Fibroblast of skin of scalp (primary cell): Measurements from ENCODE around the gene GRIA2. TPM values are rescaled to one million over a fixed set of nuclear protein-coding genes. Genes with fewer than 3 reads are reported as not detected.
A peak's percentile ranks its signal among the peaks of the same experiment; 100 is the strongest.
"Not testable (repeated sequence)": the region's sequence is repeated elsewhere in the genome, so short reads cannot be mapped to it uniquely, and the experiment has no call there.

Experiments used
- DNase-seq: peaks from one replicate; pipeline ENCODE4 v3.0.0-alpha.2; 2013
- polyA plus RNA-seq, 2 experiments: library from polyadenylated mRNA; unstranded; fragments of 120-200 nt; gene quantifications; one replicate each; pipeline ENCODE4 v1.2.1, GENCODE V29; 2013; ENCODE audit not compliant: insufficient read length in 2 of 2

GRIA2 gene
- polyA plus RNA-seq (2013, experiment 1 of 2; ENCODE audit: insufficient read length) = not detected
- 0.81 TPM for polyA plus RNA-seq (2013, experiment 2 of 2; ENCODE audit: insufficient read length)

DNA sequence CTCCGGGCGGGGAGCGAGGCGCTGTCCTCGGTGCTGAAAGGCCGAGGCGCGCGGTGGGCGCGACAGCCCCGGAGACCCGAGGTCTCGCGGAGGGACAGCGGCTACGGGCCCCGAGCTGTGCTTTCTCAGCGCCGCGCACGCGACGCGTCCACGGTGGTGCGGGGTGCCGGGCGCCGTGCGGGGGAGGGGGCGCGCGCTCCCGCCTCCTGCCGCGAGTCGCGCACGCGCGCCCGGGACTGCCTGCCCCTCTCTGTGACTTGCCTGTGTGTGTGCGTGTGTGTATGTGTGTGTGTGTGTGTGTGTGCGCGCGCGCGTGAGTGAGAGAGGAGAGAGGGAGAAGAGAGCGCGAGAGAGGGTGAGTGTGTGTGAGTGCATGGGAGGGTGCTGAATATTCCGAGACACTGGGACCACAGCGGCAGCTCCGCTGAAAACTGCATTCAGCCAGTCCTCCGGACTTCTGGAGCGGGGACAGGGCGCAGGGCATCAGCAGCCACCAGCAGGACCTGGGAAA lies at the start of gene GRIA2:
Gene GRIA2 (plus strand): TSS at position 358 of the 511 bp plus-strand sequence. CDS start 315 bp downstream, outside the sequence.
- DNase-seq = peak; percentile 69

DNA sequence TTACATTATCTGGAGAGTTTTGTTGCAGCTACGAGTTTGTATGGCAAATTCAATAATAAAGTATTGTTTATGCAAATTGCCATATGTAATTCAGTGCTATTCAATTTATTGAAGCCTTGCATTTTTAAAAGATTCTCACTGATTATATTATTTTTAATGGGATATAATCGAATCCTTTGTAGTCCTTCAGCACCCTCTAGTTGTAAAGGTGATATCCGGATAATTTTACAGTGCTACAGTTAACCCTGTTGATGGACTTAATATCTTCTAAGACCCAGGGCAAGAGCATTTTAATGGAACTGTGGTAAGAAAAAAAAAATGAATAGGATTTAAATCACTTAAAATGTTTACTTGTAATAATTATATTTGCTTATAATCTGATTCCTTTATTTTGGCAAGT lies 48.5 kb upstream of the GRIA2 start:
- DNase-seq = peak; percentile 10

DNA sequence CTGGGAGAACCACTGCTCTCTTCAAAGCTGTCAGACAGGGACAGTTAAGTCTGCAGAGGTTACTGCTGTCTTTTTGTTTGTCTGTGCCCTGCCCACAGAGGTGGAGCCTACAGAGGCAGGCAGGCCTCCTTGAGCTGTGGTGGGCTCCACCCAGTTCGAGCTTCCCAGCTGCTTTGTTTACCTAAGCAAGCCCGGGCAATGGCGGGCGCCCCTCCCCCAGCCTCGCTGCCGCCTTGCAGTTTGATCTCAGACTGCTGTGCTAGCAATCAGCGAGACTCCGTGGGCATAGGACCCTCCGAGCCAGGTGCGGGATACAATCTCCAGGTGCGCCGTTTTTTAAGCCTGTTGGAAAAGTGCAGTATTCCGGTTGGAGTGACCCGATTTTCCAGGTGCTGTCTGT lies 40.3 kb upstream of the GRIA2 start:
- not testable (repeated sequence) for DNase-seq

DNA sequence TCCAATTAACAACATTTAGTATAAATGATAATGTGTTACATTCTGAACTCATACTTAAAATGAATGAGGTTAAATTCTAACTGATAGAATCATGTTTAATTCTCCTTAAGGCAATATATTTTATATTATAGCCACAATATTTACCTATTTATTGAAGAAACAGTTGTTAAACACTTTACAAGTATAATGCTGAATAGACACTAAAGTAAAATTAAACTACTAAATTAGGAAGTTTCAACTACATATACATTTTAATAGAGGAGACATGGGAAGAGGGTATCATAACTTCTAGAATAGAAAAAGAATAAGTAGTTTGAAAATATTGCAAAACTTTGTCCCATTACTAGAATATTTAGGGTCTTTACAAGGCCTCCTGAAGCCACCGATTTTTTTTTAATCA lies 36.2 kb upstream of the GRIA2 start:
- no peak for DNase-seq

DNA sequence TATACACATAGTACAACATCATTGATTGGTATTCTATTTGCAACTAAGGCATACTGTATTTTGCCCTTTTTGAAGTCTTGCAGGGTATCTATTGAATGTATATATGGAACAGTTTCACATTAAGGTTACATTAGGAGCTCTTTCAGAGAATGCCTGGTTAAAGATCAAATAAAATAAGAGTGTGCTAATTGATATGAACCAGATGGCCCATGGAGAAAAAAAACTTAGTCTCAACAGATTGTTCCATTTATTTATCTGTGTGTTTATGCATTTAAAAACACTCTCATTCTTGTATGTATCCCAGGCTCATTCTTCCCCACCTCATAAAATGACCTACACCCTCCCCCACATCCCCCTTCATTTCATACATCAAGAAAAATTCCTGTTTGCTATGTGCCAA lies 35.2 kb upstream of the GRIA2 start:
- no peak for DNase-seq

DNA sequence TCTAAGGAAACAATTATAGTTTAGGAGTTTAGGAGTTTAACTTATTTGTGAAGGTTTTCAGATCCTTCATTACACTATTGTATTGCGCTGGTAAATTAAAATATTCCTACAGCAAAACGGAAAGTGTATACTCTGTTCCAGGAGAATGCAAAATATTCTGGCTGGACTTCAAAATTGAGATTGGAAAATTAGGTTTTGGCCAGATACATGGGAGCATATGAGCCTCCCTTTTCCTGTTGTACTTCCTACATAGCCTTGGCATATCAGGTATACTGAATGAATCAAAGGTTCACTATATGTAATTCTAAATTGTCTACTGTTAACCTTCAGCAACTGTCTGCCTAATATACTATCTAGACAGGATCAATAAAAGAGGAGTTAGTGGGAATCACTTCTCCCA lies 25.2 kb upstream of the GRIA2 start:
- DNase-seq = no peak

DNA sequence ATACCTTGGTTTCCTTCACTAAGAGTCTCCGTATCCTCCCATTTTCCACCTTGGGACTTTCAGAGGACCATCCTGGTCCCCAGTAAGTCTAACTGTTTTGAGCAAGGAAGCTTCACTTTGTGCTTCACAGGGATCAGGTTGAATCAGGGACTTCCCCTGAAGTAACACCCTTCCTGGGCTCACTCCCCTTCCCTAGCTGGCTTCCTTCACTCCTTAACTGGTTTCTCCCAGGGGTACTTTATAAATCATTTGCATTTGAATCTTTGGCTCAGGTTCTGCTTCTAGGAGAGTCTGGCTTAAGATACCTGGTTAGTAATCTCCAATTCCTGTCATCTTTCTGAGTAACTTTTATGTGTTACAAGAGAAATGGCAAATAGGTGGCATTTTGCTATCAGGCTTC lies 24.5 kb upstream of the GRIA2 start:
- DNase-seq = no peak

DNA sequence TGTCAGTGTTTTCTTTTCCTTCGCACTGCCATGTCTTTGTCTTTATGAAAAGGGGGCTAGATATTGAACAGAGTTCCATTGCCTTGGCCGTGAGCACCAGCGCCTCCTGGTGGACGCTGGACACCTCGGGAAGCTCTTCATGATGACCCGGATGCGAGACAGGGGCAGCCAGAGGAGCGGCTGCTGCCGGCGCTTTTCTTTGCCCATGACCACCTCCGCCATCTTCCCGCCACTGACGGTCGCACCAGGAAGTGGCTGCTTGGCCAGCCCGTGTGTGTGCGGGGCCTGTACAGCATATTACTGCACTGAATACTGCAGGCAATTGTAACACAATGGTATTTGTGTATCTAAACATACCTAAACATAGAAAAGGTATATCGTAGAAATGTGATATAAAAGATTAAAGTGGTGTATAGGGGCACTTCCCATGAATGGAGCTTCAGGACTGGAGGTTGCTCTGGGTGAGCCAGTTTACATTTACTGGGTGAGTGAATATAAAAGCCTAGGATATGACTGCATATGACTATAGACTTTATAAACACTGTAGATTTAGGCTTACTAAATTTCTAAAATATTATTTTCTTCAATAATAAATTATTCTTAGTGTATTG lies 15.8 kb upstream of the GRIA2 start:
- DNase-seq = peak; percentile 1

DNA sequence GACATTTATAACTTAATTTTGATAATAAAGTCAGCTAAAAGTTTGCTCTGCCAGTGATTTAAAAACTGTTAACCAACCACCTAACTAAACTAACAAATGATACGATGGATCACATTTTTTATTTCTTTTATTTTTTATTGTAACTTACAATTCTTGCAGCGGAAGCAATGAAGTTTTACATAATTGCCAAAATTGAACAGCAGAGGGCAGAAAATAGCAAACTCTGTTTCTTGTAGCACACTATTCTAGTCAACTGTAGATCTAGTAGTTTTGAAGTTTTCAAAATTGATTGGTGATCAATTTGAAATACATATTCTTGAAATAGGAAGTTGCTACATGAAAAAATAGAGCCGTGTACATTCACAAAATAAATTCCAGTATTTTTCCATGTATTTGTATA lies 2.8 kb upstream of the GRIA2 start:
- peak; percentile 6 for DNase-seq

DNA sequence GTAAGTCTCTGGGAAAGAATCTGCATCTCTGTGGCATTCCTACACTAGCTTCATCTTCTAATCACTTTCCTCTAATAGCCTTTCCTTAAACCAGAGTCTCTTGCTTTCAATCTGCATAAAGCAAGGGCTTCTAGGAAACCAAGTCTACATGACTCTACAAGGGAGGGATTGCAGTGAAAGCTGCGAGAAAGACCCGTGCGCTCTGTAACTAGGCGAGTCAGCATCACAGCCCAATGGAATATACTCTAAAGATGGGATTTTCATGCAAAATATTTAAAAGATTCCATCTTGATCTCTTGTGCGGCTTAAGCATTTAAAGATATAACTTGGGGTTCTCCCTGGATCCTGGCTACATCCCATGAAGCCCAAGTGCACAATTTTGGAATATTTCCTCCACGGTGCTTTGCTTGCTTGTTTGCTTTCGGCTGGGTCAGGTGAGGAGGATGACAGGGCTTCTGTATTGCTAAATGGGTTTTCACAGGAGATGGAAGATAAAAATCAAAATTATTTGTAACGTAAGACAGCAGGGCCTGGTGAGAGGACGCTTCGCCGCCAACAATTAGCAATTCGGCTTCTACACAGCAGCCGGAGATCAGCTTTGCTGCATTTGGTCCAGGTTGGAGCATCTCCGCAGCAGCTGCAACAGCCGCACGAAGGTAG lies 687 bp upstream of the GRIA2 start:
- no peak for DNase-seq

DNA sequence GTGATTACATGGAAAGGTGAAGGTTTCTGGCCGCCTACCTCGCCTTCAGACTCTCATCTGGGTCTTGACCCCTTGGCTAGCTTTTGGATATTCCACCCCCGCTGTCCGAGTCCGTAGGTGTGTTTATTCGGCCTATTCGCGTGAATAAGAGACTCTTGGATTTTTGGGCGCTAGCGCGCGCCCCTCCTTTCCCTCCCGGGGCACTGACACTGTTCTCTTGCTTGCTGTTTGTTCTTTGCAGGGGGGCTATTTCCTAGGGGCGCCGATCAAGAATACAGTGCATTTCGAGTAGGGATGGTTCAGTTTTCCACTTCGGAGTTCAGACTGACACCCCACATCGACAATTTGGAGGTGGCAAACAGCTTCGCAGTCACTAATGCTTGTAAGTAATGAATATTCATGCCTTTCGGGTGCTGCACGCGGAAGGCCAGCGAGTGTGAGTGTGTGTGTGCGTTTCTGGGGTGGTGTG lies 932 bp downstream of the GRIA2 start:
- DNase-seq = no peak

DNA sequence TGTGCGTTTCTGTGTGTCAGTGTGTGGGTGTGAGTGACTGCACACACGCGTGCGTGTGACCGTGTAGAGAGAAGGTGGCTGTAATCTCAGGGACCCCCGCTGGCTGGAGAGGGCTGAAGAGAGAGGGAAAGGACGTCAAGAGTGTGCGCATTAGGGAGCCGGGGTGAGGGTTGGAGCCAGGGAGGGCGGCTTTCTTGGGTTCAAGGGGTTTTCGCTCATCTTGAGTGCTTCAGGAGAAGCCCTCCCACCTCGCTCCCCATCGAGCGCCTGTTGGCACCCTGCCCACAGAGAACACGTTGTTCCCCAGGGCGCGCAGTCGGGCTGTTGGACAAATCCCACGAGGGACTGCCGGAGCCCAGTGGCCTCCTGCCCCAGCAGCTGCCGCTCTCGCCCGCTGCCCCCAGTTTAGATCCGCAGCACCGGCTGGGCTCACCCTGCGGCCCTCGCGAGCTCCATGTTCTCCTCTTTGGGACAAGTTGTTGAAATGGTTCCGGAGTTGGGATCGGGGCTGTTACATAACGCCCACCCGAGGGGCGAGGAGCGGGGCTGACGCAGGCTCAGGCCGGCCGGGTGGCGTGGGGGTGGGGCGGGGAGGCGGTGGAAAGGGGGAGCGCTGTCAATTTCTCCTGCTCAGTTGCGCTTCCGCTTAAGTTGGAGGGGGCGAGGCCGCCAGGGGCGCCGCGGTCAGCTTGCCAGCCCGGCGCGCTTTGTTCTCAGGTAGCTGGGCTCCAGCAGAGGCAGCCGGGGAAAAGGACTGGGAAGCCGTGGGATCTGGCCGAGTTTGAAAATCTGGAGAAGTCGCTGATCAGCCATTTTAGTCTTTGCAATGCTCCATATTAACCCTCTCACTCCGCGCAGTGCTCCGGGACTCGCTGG lies 1.6 kb downstream of the GRIA2 start:
- peak; percentile 1 for DNase-seq

DNA sequence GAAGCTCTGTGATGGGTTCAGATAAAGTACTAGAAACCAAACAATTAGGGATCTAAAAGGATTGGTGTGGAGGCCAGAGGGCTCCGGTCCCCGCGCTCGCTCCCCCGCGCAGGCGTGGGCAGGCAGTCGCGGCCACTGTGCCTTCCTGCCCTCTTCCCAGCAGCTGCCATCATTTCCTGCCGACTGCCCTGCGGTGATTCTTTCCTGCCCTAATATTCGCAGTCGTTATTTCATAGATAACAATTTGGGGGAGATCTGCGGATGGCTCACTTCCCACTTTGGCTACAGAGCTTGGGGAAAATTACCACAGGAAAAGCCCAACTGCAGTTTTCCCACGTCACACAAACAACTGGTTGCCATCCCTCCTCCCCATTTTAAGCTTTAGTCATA lies 2.2 kb downstream of the GRIA2 start:
- DNase-seq = no peak

DNA sequence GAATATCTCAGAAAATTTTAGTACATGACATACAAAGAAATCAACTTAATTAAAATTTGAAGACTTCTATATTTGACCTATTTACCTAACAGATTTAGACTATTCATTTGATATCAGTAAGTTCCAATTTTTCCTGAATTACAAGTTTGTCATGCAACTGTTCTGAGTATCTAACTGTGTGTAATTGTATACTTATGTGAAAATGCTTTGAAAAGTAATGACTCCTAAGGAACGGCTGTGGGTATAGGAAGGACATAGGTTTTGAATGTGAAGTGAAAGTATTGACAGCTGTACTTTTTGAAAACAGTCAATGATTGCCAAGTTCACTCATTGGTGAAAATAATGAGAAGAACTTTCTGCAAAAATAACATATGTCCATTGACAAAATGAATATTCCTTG lies 2.9 kb downstream of the GRIA2 start:
- DNase-seq = no peak

DNA sequence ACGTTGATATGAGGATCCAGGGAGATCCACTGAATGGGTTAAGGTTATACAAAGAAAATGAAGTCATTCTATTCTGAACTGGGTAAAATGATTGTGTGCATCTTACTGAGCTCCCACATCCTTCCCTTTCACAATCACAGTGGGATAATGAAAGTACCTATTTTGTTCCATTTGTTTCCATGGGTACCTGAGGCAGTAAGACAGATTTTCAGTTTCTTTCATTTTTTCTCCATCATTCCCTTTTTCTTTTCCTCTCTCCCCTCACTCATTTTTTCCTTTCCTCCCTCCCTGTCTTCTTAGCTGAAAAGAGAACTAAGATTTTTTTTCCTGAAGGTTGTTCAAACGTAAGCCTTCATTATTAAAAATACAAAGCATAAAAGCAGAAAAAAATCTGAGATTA lies 4.6 kb downstream of the GRIA2 start:
- no peak for DNase-seq

DNA sequence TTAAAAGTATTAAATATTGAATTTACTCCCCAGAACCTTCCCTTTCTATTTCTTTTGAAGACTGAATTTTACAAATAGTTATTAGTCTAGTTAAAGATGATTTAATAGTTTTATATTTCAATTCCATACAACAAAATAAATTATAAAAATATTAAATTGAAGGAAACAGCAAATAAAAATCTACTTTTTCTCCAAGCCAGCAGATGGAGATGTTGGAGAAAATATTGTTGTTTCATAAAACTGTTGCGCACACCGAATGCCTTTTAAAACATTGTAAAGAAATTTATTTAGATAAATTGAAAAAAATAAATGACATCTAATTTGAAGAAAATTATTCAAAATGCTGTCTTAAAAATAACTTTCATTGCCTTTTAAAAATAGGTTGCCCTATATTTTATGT lies 5.5 kb downstream of the GRIA2 start:
- no peak for DNase-seq

DNA sequence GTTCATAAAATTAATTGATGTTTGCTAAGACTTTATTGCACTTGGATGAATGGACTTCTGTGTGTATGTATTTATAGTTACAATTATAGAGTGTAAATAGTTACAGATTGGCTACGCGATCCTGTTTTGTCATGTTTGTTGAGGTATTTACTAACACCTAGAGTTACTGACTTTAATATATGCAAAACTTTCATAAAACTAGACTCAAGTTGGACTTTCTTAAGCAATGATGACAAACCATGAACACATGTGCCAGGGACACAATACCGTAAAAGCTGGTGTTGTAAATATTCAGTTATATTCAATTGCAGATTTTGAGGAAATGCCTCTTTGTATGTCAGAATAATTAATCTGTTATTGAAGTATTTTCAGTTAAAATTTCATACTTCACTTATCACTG lies 6.1 kb downstream of the GRIA2 start:
- DNase-seq = no peak

DNA sequence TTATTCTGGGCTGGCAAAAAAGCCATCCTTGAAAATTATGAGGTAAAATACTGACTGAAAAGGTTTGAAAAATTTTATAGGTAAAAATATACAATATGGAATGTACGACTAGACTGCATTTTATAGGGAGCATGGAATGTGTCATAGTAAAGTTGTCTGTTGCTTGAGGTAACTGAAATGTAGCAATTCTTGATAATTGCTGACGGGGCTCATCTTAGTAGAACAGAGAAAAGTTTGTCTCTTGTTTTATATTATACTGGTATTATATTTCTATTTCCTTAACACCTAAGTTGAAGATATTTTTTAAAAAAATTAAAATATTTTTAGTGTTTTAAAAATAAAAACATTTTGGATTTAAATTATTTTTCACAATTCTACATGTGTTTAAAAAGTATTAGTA lies 11.0 kb downstream of the GRIA2 start:
- no peak for DNase-seq

DNA sequence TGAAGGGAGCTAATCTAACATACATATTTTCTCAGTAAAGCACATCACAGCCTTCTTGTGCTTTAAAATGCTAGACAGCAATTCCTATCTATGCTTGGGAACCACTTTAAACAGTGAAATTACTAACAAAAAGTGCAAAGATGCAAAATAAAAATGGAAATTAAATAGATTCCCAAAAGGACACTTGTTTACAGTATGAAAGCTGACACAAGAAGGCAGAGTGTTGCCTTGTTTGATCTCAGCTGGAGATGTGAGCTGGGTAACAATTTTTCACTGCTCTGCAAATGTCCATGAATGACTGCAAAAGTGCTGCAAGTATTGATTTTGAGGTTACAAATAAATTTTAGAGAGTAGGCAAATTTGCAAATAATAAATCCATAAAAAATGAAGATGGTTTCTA lies 22.3 kb downstream of the GRIA2 start:
- no peak for DNase-seq

DNA sequence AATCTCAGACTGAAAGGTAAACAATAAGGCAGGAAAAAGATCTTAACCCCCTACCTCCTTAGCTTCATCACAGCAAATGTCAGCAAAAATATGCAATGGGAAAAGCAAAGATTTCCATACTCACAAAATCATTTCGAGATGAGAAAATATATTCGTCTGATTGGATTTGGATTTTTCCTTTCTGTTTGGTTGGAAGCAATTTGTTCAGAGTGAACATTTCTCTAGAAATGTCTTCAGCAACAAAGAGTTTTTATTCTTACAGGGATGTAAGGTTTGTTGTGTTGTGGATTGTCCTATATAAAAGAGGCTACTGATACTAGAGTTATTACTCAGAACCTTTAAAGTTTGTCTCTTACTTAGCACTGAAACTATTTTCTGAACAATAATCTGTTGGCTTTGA lies 23.8 kb downstream of the GRIA2 start:
- no peak for DNase-seq

DNA sequence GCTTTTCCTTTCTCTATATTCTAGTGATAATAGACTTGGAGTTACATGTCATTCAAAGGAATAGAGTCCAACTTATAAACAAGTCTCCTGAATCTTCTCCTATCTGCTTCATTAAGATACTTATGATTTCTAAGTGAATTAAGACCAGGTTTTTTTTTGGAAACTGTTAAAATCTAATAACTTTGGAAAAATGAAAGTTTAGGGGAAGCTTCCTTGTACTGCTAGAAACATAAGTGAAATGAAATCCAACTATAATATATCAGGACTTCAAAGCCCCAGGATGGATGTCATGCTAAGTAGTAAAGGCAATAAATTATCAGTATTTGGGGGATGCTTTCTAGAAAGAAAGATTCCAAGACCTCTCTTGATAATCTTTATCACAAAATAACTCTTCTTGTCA lies 24.8 kb downstream of the GRIA2 start:
- DNase-seq = no peak

DNA sequence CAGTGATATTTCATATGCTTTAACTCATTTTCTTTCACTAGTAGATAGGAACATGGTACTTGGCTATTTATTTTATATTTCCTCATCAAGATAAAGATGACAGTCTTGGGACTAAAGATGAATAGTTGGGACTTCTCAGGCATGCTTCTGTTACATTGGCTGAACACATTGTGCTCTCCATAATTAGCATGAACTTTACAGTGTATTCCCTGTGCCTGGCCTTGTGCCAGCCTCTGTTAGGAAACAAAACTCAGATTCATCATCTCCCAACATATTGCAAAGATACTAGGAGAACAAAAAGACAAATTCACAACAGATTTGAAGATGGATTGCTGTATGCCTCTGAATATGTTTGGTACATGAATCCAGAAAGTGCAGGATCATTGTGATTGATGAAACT lies 26.4 kb downstream of the GRIA2 start:
- no peak for DNase-seq

DNA sequence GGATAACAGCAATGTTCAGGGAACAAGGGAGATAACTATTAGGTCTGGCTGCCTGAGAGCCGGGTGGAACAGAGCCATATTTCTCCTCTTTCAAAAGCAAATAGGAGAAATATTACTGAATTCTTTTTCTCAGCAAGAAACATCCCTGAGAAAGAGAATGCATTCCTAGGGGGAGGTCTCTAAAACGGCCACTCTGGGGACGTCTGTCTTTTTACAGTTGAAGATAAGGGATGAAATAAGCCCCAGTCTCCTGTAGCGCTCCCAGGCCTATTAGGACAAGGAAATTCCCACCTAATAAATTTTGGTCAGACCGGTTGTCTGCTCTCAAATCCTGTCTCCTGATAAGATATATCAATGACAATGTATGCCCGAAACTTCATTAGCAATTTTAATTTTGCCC lies 37.6 kb downstream of the GRIA2 start:
- not testable (repeated sequence) for DNase-seq
